ENCODE measurements around the gene CFAP43. TPM values are rescaled to one million over a fixed set of nuclear protein-coding genes. Genes with fewer than 3 reads are reported as not detected.

The CFAP43 gene
- total RNA-seq, 1 experiment from 2014 or later, result 6.0 TPM

DNA sequence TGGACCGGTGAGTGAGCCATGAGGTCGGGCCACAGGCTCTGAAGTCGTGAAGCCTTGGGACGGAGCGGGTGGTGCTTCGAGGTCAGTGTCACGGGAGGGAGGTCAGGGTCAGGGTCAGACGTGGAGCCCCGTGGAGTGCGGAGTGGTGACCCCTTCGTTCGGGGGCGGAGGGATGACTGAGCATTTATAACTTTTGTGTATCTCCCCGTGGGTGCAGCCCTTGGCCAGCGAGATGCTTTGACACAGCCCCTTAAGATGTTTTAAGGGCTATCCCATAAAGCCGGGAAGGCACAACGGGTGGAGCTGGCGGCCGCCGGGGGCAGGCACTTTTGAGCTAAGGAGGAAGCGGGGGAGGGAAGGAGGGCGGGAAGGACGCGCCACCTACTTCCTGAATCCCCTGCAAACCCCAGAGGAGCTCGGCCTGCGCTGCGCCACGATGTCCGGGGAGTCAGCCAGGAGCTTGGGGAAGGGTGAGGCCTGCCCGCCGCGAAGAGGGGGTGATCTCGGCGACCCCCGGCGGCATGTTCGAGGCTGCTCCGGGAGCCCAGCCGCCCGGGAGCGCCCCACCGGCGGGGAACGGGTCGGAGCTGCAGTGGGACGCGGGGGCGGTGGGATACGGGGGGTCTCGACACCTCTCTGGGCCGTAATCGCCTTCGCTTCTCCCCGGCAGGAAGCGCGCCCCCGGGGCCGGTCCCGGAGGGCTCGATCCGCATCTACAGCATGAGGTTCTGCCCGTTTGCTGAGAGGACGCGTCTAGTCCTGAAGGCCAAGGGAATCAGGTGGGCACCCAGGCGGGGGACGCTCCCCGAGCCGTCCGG, 22.5 kb upstream of the CFAP43 start, which contains the start of gene GSTO1:
Gene GSTO1 (plus strand): TSS at position 400 of the 818 bp plus-strand sequence. CDS start 37 bp downstream, at position 437.
- intact Hi-C loops (cut with micrococcal nuclease; ENCODE audit: unreplicated experiment), result loop anchor here (2.0 kb wide), 1 partner anchor 22 kb away; the partner anchor contains the start of gene CFAP43

DNA sequence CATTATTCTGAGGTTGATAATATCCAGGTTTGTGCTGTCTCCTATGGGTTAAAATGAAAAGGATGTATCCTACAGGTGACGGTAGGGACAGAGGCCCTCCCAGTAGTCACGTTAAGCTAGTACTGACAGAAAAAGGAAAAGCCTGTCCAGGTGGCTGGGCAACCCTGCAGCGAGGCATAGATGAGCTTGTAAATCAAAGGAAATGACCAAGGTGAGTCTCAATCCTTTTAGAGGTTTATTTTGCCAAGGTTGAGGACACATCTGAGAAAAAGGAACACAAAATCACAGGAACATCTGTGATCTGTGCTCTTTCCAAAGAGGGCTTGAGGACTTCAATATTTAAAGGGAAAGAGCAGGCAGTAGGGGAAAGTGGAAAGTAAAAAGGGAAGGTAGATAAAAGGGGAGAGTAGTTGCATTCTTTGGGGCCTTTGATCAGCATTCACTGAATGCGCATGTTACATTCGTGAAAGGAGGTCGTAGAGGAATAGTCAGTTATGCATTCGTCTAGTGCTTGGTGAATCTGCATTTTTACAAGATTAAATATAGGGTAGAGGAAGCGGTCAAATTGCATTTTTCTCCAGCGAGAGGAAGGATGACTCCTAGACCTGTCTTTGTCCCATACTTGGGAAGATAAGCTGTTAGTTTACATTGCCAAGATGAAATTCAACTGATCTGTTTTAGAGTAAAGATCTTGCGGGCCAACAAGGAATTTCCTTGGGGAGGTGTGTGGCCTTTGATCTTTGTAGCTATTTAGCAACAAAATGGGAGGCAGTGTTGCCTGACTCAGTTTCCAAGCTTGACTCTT, 21.6 kb upstream of the CFAP43 start:
- peak overlapping the region; percentile 83; the same call in 1 of the 2 replicates for H3K4me3 ChIP-seq
- H3K79me2 ChIP-seq (ENCODE audit: low read depth), result peaks cover 39% of the 10 kb centered on the region
- no peak overlapping the region for H3K27ac ChIP-seq
- peaks cover 30% of the 10 kb centered on the region for H3K4me1 ChIP-seq (replicated peaks; ENCODE audit: insufficient read depth)
- peaks cover 14% of the 10 kb centered on the region for H3F3A ChIP-seq (ENCODE audit: insufficient read depth, low read depth)
- TF ChIP-seq CTCF (conservative IDR thresholded peaks at IDR 0.05) (no peak), EZH2 (IDR thresholded peaks at IDR 0.05; ENCODE audit: low read depth) (no peak)
- H3K27me3 ChIP-seq (ENCODE audit: insufficient read depth, low read depth), result no peaks in the 10 kb centered on the region
- H4K20me1 ChIP-seq (ENCODE audit: insufficient read depth), result no peaks in the 10 kb centered on the region
- CTCF ChIA-PET, result interaction anchor here (0.6 kb wide), 1 partner anchor 121 kb away, joined by 4 read pairs; no protein-coding TSS in a partner anchor
- no peak for DNase-seq
- H3K4me2 ChIP-seq, result peak overlapping the region; percentile 76
- no TSS peak for BruUV-seq (replicated peaks)
- peaks cover 13% of the 10 kb centered on the region; the same call in 1 of the 2 replicates for H3K36me3 ChIP-seq (ENCODE audit: low read depth)
- no peaks in the 10 kb centered on the region for H3K9me2 ChIP-seq (ENCODE audit: insufficient read depth)
- H2AFZ ChIP-seq, result peak overlapping the region; percentile 86; the same call in 1 of the 2 replicates
- POLR2A ChIA-PET (ENCODE audit: unreplicated experiment), result no interaction called here
- intact Hi-C loops (cut with micrococcal nuclease; ENCODE audit: unreplicated experiment), result loop anchor here (2.0 kb wide), 1 partner anchor 21 kb away; the partner anchor contains the start of gene CFAP43
- no peaks in the 10 kb centered on the region for H3K9me3 ChIP-seq (ENCODE audit: insufficient read depth, low read depth)

More for the DNA sequence above, 22.5 kb upstream of the CFAP43 start, which contains the start of gene GSTO1:
- no peak for TF ChIP-seq EZH2 (IDR thresholded peaks at IDR 0.05; ENCODE audit: low read depth)
- no peak for TF ChIP-seq CTCF (conservative IDR thresholded peaks at IDR 0.05)
- Histone ChIP-seq H3K27ac (peak within 1 kb of the TSS; percentile 60), H3K4me3 (peak within 1 kb of the TSS; percentile 83), H3K27me3 (ENCODE audit: insufficient read depth, low read depth) (no peaks in the 10 kb centered on the region), H4K20me1 (ENCODE audit: insufficient read depth) (no peaks in the 10 kb centered on the region), H3K36me3 (ENCODE audit: low read depth) (peaks cover 21% of the 10 kb centered on the region; the same call in 1 of the 2 replicates), H3K9me3 (ENCODE audit: insufficient read depth, low read depth) (no peaks in the 10 kb centered on the region), H3K4me1 (replicated peaks; ENCODE audit: insufficient read depth) (peaks cover 30% of the 10 kb centered on the region), H3K79me2 (ENCODE audit: low read depth) (peaks cover 48% of the 10 kb centered on the region), H3K9me2 (ENCODE audit: insufficient read depth) (no peaks in the 10 kb centered on the region), H3K4me2 (peak within 1 kb of the TSS; percentile 76), H2AFZ (peak within 1 kb of the TSS; percentile 86), H3F3A (ENCODE audit: insufficient read depth, low read depth) (peaks cover 19% of the 10 kb centered on the region)
- peak; percentile 51 to 52 for DNase-seq
- POLR2A ChIA-PET (ENCODE audit: unreplicated experiment), result interaction anchor here (0.7 to 0.9 kb wide), 2 partner anchors 21 to 23 kb away, joined by 3 read pairs; partner anchors contain the start of gene CFAP43
- no TSS peak for BruUV-seq (replicated peaks)
- CTCF ChIA-PET, result interaction anchor here (0.5 to 0.6 kb wide), 2 partner anchors 121 to 211 kb away, joined by 3 to 4 read pairs; no protein-coding TSS in a partner anchor

- POLR2A ChIA-PET (ENCODE audit: unreplicated experiment), result no interaction called here
- Histone ChIP-seq H3K4me2 (no peak overlapping the region), H4K20me1 (ENCODE audit: insufficient read depth) (no peaks in the 10 kb centered on the region), H3K27ac (no peak overlapping the region), H3F3A (ENCODE audit: insufficient read depth, low read depth) (peaks cover 13% of the 10 kb centered on the region), H2AFZ (no peak overlapping the region), H3K4me3 (no peak overlapping the region), H3K79me2 (ENCODE audit: low read depth) (peaks cover 33% of the 10 kb centered on the region), H3K9me3 (ENCODE audit: insufficient read depth, low read depth) (no peaks in the 10 kb centered on the region), H3K27me3 (ENCODE audit: insufficient read depth, low read depth) (no peaks in the 10 kb centered on the region), H3K36me3 (ENCODE audit: low read depth) (peaks cover 8% of the 10 kb centered on the region; the same call in 1 of the 2 replicates), H3K4me1 (replicated peaks; ENCODE audit: insufficient read depth) (peaks cover 30% of the 10 kb centered on the region), H3K9me2 (ENCODE audit: insufficient read depth) (no peaks in the 10 kb centered on the region)
- BruUV-seq (replicated peaks), result no TSS peak
- CTCF ChIA-PET, result no interaction called here
- intact Hi-C loops (cut with micrococcal nuclease; ENCODE audit: unreplicated experiment), result no loop called here
- DNase-seq, result no peak
- no peak for TF ChIP-seq CTCF (conservative IDR thresholded peaks at IDR 0.05)
- no peak for TF ChIP-seq EZH2 (IDR thresholded peaks at IDR 0.05; ENCODE audit: low read depth)
These were observed 20.9 kb upstream of the CFAP43 start for GRCh38 chr10:104253106-104253505.
